T-cell (primary cell): ENCODE results near the gene ACTR2. TPM values are rescaled to one million over a fixed set of nuclear protein-coding genes. Genes with fewer than 3 reads are reported as not detected.
"Not testable (repeated sequence)": the region's sequence is repeated elsewhere in the genome, so short reads cannot be mapped to it uniquely, and the experiment has no call there.

Experiments
- ATAC-seq, 4 experiments: fragments of 200-7000 bp in 3 of 4; fragments of 150-1000 bp in 1 of 4; cut with Tn5 transposase; replicated peaks in 1 of 4; 1 replicate in 3 of 4; 2 replicates in 1 of 4; pipeline ENCODE4 v1.10.0; 2021; ENCODE audit warnings: moderate library complexity in 3 of 4, mild to moderate bottlenecking in 2 of 4, moderate number of reproducible peaks in 1 of 4
- CTCF ChIA-PET, 2 donors: fragments of 300-600 bp; sonication (Branson Sonifier 250); formaldehyde crosslinking; loops; one replicate each; lab custom pipeline; 2022; ENCODE audit warnings: antibody characterized with exemption in 2 of 2; lab: Charles Lee
- POLR2A ChIA-PET, 2 donors: fragments of 300-600 bp; sonication (Branson Sonifier 250); formaldehyde crosslinking; loops; one replicate each; lab custom pipeline; 2022; ENCODE audit warnings: antibody characterized with exemption in 2 of 2; lab: Charles Lee
- DNase-seq, 35 experiments: peaks; one replicate each; pipeline versions ENCODE4 v3.0.0 to v3.0.0-alpha.2; 2013 to 2023
- H3K27ac ChIP-seq: one replicate; pipeline ENCODE4 v1.5.1; 2013; ENCODE audit warnings: low read length
- H3K27me3 ChIP-seq, 2 experiments: replicated peaks in 1 of 2; 1 replicate in 1 of 2; 2 replicates in 1 of 2; pipeline versions ENCODE4 v1.6.1 to v1.7.0; 2013; ENCODE audit warnings: low read length in 1 of 2, mixed read lengths in 1 of 2; ENCODE audit not compliant: control insufficient read depth in 2 of 2, insufficient read depth in 2 of 2; ENCODE audit errors: extremely low read depth in 1 of 2
- H3K36me3 ChIP-seq, 2 donors: 1 replicate in 1 of 2; 2 replicates in 1 of 2; pipeline versions ENCODE4 v1.6.1 to v1.7.0; 2013; ENCODE audit warnings: low read length in 1 of 2; ENCODE audit not compliant: control insufficient read depth in 2 of 2, insufficient read depth in 1 of 2; ENCODE audit errors: extremely low read depth in 1 of 2
- H3K4me1 ChIP-seq, 2 experiments: 1 replicate in 1 of 2; 2 replicates in 1 of 2; pipeline versions ENCODE4 v1.6.1 to v1.7.0; 2013; ENCODE audit warnings: low read length in 2 of 2, mixed read lengths in 1 of 2; ENCODE audit not compliant: insufficient read depth in 2 of 2, control insufficient read depth in 1 of 2; ENCODE audit errors: extremely low read depth in 1 of 2
- H3K4me3 ChIP-seq, 2 donors: 1 replicate in 1 of 2; 2 replicates in 1 of 2; pipeline versions ENCODE4 v1.5.1 to v1.7.0; 2013; ENCODE audit warnings: mild to moderate bottlenecking in 2 of 2, low read length in 1 of 2, moderate library complexity in 1 of 2; ENCODE audit not compliant: control insufficient read depth in 1 of 2; ENCODE audit errors: extremely low read depth in 1 of 2
- H3K9me3 ChIP-seq: 2 replicates; pipeline ENCODE4 v1.7.0; 2013
- H3K27ac Mint-ChIP-seq, 2 donors: one replicate each; pipeline ENCODE4 v1.8.0; 2020 to 2021; ENCODE audit warnings: mild to moderate bottlenecking in 2 of 2, mixed read lengths in 2 of 2
- H3K27me3 Mint-ChIP-seq, 2 donors: one replicate each; pipeline ENCODE4 v1.8.0; 2021 to 2022; ENCODE audit warnings: mixed read lengths in 2 of 2
- H3K36me3 Mint-ChIP-seq: one replicate; pipeline ENCODE4 v1.8.0; 2021; ENCODE audit warnings: mixed read lengths
- H3K4me1 Mint-ChIP-seq, 3 donors: one replicate each; pipeline ENCODE4 v1.8.0; 2020 to 2022; ENCODE audit warnings: mixed read lengths in 3 of 3, mild to moderate bottlenecking in 1 of 3
- H3K4me3 Mint-ChIP-seq, 3 donors: one replicate each; pipeline ENCODE4 v1.8.0; 2020 to 2022; ENCODE audit warnings: mild to moderate bottlenecking in 3 of 3, mixed read lengths in 3 of 3, moderate library complexity in 3 of 3
- H3K9me3 Mint-ChIP-seq, 3 donors: one replicate each; pipeline ENCODE4 v1.8.0; 2020 to 2022; ENCODE audit warnings: mixed read lengths in 3 of 3
- WGBS: methylation state at CpG from one replicate; pipeline ENCODE4 v1.1.5; 2013; ENCODE audit warnings: missing lambda C conversion rate; ENCODE audit not compliant: insufficient coverage; 5-methylcytosine and 5-hydroxymethylcytosine counted together
- total RNA-seq, 35 experiments: library from RNA in 6 of 35; stranded (reverse) in 6 of 35; fragments of 120-200 nt in 1 of 35; gene quantifications; one replicate each; pipeline versions ENCODE4 v1.2.1 to v1.2.4 and lab custom pipeline; 2013 to 2026

Gene ACTR2
- total RNA-seq (100 to 1,000 TPM; 234 to 267 (median 246) TPM), total RNA-seq (lab: John Stamatoyannopoulos, UW) (130 to 339 (median 195) reads per million in 29 experiments)
- 224 TPM for total RNA-seq (2013)

DNA sequence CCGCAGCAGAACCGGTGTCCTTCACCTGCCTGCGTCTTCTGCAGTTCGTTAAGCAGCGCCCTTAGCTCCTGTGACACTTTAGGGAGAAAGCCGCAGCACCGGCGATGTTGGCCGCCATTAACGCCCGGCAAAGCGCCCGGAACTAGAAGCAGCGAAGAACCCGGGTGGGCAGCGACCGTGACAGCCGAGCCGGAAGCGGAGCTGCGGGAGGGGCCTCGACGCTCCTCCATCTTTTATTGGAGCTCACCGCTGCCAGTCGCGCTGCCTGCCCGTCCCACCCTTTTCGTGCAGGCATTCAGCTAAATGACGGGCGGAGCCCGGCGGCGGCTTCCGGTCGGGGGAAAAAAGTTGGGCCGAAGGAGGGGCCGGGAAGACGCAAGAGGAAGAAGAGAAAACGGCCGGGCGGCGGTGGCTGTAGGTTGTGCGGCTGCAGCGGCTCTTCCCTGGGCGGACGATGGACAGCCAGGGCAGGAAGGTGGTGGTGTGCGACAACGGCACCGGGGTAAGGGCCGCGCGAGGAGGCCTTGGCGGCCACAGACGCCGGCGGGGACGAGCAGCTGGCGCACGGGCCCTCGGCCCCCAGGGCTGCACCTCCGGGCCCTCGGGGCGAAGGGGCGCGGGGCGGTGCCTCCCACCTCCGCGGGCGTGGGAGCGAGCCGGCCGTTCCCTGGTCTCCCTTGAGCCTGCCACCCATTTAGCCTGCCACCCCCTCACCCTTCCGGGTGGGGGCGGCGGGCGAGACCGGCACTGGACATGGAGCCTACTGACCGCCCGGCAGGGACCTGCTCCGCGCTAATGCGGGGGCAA is at the start of gene ACTR2:
TSS of gene ACTR2 (plus strand) at position 376 of the 807 bp plus-strand sequence. CDS start at position 455, 79 bp downstream.
- no peaks in the 10 kb centered on the region for H3K27me3 ChIP-seq
- under 1% methylated on average over 73 of the region's 82 CpGs for WGBS
- Mint-ChIP-seq H3K4me3 (peak within 1 kb of the TSS; percentile 98 to 99 (median 99)), H3K27ac (peak within 1 kb of the TSS; percentile 97 to 99), H3K27me3 (peaks cover 0 to 2% of the 10 kb centered on the region in 2 donors), H3K9me3 (no peaks in the 10 kb centered on the region), H3K4me1 (peaks cover 34 to 45% (median 44%) of the 10 kb centered on the region in 3 donors), H3K36me3 (peaks cover 11% of the 10 kb centered on the region)
- H3K9me3 ChIP-seq = no peaks in the 10 kb centered on the region
- ChIA-PET POLR2A (interaction anchor here (0.6 to 1.3 kb wide), 28 partner anchors 8 to 1637 kb away, joined by 3 to 26 read pairs (median 7); partner anchors contain the start of genes RAB1A (in 2 of the 2), CEP68 (in 1 of the 2) and SERTAD2 (in 1 of the 2)), CTCF (interaction anchor here in 1 of 2 donors (0.6 to 1.6 kb wide), 11 partner anchors 23 to 689 kb away, joined by 3 to 7 read pairs (median 3); partner anchors contain the start of genes CEP68 and RAB1A)
- H3K27ac ChIP-seq = peak within 1 kb of the TSS; percentile 95
- no peaks in the 10 kb centered on the region for H3K36me3 ChIP-seq
- ATAC-seq (peak; percentile 96 to 97 (median 97)), DNase-seq (peak; percentile 85 to 96 (median 93))
- H3K4me3 ChIP-seq = peak within 1 kb of the TSS; percentile 90 to 99
- peaks cover 26 to 33% of the 10 kb centered on the region in 2 experiments for H3K4me1 ChIP-seq

- Histone ChIP-seq H3K27me3 (peaks cover 0 to 4% of the 10 kb centered on the region in 2 experiments), H3K4me3 (no peak overlapping the region), H3K9me3 (no peaks in the 10 kb centered on the region), H3K4me1 (peaks cover 0 to 5% of the 10 kb centered on the region in 2 experiments), H3K36me3 (no peaks in the 10 kb centered on the region), H3K27ac (no peak overlapping the region)
- WGBS = 59% methylated on average over 3 of the region's 5 CpGs
- Mint-ChIP-seq H3K4me3 (no peak overlapping the region), H3K27me3 (peaks cover 3 to 14% of the 10 kb centered on the region in 2 donors), H3K9me3 (no peaks in the 10 kb centered on the region), H3K4me1 (peaks cover 7 to 8% (median 8%) of the 10 kb centered on the region in 3 donors), H3K27ac (no peak overlapping the region), H3K36me3 (no peaks in the 10 kb centered on the region)
- ATAC-seq (no peak), DNase-seq (no peak)
- CTCF ChIA-PET = interaction anchor here in 1 of 2 donors (0.6 kb wide), 1 partner anchor 391 kb away, joined by 4 read pairs; no protein-coding TSS in a partner anchor
- POLR2A ChIA-PET = no interaction called here
Measured at GRCh38 chr2:65182570-65182969, 45.1 kb upstream of the ACTR2 start.

DNA sequence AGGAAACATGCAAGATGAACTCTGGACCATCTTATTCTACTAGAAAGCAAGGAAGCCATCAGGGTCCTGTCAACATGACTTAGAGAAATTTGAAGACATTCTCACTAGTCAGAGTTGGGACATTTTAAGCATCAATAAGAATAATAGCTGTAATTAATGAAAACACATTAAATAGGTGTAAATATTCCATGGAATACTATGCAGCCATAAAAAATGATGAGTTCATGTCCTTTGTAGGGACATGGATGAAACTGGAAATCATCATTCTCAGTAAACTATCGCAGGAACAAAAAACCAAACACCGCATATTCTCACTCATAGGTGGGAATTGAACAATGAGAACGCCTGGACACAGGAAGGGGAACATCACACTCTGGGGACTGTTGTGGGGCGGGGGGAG is 44.2 kb upstream of the ACTR2 start:
- H3K36me3 ChIP-seq, H3K27ac Mint-ChIP-seq, H3K9me3 Mint-ChIP-seq, POLR2A ChIA-PET, ATAC-seq, H3K9me3 ChIP-seq, DNase-seq, H3K4me1 Mint-ChIP-seq, H3K4me3 ChIP-seq, H3K27ac ChIP-seq, H3K27me3 ChIP-seq, H3K4me1 ChIP-seq, H3K36me3 Mint-ChIP-seq, H3K4me3 Mint-ChIP-seq, H3K27me3 Mint-ChIP-seq: not testable (repeated sequence)
- CTCF ChIA-PET = interaction anchor here in 1 of 2 donors (0.6 kb wide), 1 partner anchor 612 kb away, joined by 7 read pairs; no protein-coding TSS in a partner anchor
- WGBS = no CpG with 5 or more reads among the region's 4 CpGs

GRCh38 chr2:65185012-65185411 is 42.6 kb upstream of the ACTR2 start:
- Mint-ChIP-seq H3K27ac (no peak overlapping the region), H3K4me3 (no peak overlapping the region), H3K36me3 (no peaks in the 10 kb centered on the region), H3K9me3 (no peaks in the 10 kb centered on the region), H3K27me3 (peaks cover 7 to 21% of the 10 kb centered on the region in 2 donors), H3K4me1 (peaks cover 8 to 10% (median 8%) of the 10 kb centered on the region in 3 donors)
- H3K4me1 ChIP-seq = peaks cover 0 to 5% of the 10 kb centered on the region in 2 experiments
- peaks cover 0 to 8% of the 10 kb centered on the region in 2 experiments for H3K27me3 ChIP-seq
- H3K27ac ChIP-seq = no peak overlapping the region
- H3K4me3 ChIP-seq = no peak overlapping the region
- WGBS = no CpG with 5 or more reads among the region's 3 CpGs
- no peak for ATAC-seq
- no peaks in the 10 kb centered on the region for H3K36me3 ChIP-seq
- DNase-seq = no peak
- ChIA-PET POLR2A (interaction anchor here in 1 of 2 donors (0.7 kb wide), 1 partner anchor 65 kb away, joined by 4 read pairs; no protein-coding TSS in a partner anchor), CTCF (interaction anchor here (0.6 to 0.9 kb wide), 5 partner anchors 14 to 192 kb away, joined by 3 to 5 read pairs (median 3); no protein-coding TSS in a partner anchor)
- H3K9me3 ChIP-seq = no peaks in the 10 kb centered on the region

DNA sequence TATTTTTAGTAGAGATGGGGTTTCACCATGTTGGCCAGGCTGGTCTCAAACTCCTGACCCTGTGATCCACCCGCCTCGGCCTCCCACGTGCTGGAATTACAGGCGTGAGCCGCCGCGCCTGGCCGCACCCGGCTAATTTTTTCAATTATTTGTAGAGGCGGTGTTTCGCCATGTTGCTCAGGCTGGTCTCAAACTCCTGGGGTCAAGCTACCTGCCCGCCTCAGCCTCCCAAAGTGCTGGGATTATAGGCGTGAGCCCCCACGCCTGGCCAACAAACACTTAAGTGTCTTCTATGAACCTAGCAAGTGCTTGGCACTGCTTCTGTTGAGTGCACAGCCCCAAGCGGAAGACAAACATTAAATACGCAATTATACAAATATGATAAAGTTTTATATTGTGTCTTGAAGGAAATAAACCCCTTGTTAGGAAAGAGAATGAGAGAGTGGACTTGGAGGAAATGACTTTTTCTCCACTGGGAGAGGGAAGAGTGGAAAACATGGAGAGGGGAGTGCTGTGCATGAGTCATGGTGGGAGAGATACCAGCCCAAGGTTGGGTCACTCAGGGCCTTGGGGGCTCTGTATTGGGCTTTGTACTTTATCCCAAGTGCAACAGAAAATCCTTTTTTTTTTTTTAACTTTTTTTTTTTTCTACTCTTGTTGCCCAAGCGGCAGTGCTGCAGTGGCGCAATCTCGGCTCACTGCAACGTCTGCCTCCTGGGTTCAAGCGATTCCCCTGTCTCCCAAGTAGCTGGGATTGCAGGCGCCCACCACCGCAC is 41.4 kb upstream of the ACTR2 start:
- H3K9me3 Mint-ChIP-seq = no peaks in the 10 kb centered on the region
- ATAC-seq (no peak), DNase-seq (no peak)
- ChIA-PET CTCF (interaction anchor here (0.6 to 1.8 kb wide), 6 partner anchors 16 to 268 kb away, joined by 3 to 7 read pairs (median 4); no protein-coding TSS in a partner anchor), POLR2A (no interaction called here)
- H3K27me3 Mint-ChIP-seq = peaks cover 7 to 26% of the 10 kb centered on the region in 2 donors
- H3K4me1 ChIP-seq = peaks cover 0 to 5% of the 10 kb centered on the region in 2 experiments
- H3K27me3 ChIP-seq = peaks cover 0 to 9% of the 10 kb centered on the region in 2 experiments
- no peak overlapping the region for H3K4me3 ChIP-seq
- no peaks in the 10 kb centered on the region for H3K36me3 Mint-ChIP-seq
- 91% methylated on average over 20 of the region's 23 CpGs for WGBS
- H3K36me3 ChIP-seq = no peaks in the 10 kb centered on the region
- peaks cover 8 to 10% (median 8%) of the 10 kb centered on the region in 3 donors for H3K4me1 Mint-ChIP-seq
- no peak overlapping the region for H3K4me3 Mint-ChIP-seq
- H3K27ac Mint-ChIP-seq = no peak overlapping the region
- H3K9me3 ChIP-seq = no peaks in the 10 kb centered on the region
- H3K27ac ChIP-seq = no peak overlapping the region
